GM18511 (cell line): ENCODE measurements around the gene GGTA1.
"Not testable (repeated sequence)": the region's sequence is repeated elsewhere in the genome, so short reads cannot be mapped to it uniquely, and the experiment has no call there.

ENCODE experiments used
- ATAC-seq: cut with Tn5 transposase; IDR thresholded peaks from one replicate; pipeline ENCODE4 v1.9.1; 2021; ENCODE audit warnings: mild to moderate bottlenecking, moderate library complexity; ENCODE audit not compliant: unreplicated experiment

GGTA1 gene

GRCh38 chr9:121459513-121459912 is 40.1 kb downstream of the GGTA1 start:
- no peak for ATAC-seq

- ATAC-seq = not testable (repeated sequence)
Observed at GRCh38 chr9:121458449-121458848, 41.2 kb downstream of the GGTA1 start.

- ATAC-seq = no peak
Observed at GRCh38 chr9:121455527-121456239, 44.0 kb downstream of the GGTA1 start.

- no peak for ATAC-seq
Observed at GRCh38 chr9:121454972-121455371, 44.7 kb downstream of the GGTA1 start.

- no peak for ATAC-seq
Observed at GRCh38 chr9:121453232-121453892, 46.3 kb downstream of the GGTA1 start.

- ATAC-seq = no peak
Observed at GRCh38 chr9:121452085-121452484, 47.6 kb downstream of the GGTA1 start.

- ATAC-seq = no peak
Observed at GRCh38 chr9:121451586-121451985, 48.1 kb downstream of the GGTA1 start.

GRCh38 chr9:121450241-121450640 is 49.4 kb downstream of the GGTA1 start:
- no peak for ATAC-seq

- no peak for ATAC-seq
Observed at GRCh38 chr9:121449786-121450185, 49.9 kb downstream of the GGTA1 start.

- no peak for ATAC-seq
Observed at GRCh38 chr9:121447321-121447834, 52.3 kb downstream of the GGTA1 start.

- no peak for ATAC-seq
Observed at GRCh38 chr9:121445986-121446385, 53.7 kb downstream of the GGTA1 start.

GRCh38 chr9:121443981-121444380 is 55.7 kb downstream of the GGTA1 start:
- ATAC-seq = no peak

GRCh38 chr9:121441165-121441564 is 58.5 kb downstream of the GGTA1 start:
- ATAC-seq = no peak

GRCh38 chr9:121439711-121440664 is 59.7 kb downstream of the GGTA1 start:
- ATAC-seq = no peak

- no peak for ATAC-seq
Observed at GRCh38 chr9:121439016-121439415, 60.6 kb downstream of the GGTA1 start.

GRCh38 chr9:121437891-121438290 is 61.8 kb downstream of the GGTA1 start:
- no peak for ATAC-seq

GRCh38 chr9:121437046-121437445 is 62.6 kb downstream of the GGTA1 start:
- not testable (repeated sequence) for ATAC-seq

- ATAC-seq = no peak
Observed at GRCh38 chr9:121434969-121435368, 64.7 kb downstream of the GGTA1 start.

GRCh38 chr9:121427899-121428298 is 71.7 kb downstream of the GGTA1 start:
- ATAC-seq = no peak

GRCh38 chr9:121424024-121424432 is 75.6 kb downstream of the GGTA1 start:
- ATAC-seq = no peak

- no peak for ATAC-seq
Observed at GRCh38 chr9:121411993-121412392, 87.7 kb downstream of the GGTA1 start.
